HepG2 (cell line): ENCODE measurements around the gene ACAD8. TPM values are rescaled to one million over a fixed set of nuclear protein-coding genes. Genes with fewer than 3 reads are reported as not detected.

Experiments used
- ARID4A ChIP-seq: sonication (generic); formaldehyde crosslinking; IDR thresholded peaks from 2 replicates; pipeline ENCODE4 v1.5.0; 2020; ENCODE audit warnings: mild to moderate bottlenecking, missing genetic modification reagents, borderline replicate concordance
- ATRX ChIP-seq: sonication (generic); formaldehyde crosslinking; IDR thresholded peaks from 2 replicates; pipeline ENCODE4 v1.4.0; 2020; ENCODE audit warnings: missing genetic modification reagents, borderline replicate concordance
- CSRNP1 ChIP-seq: sonication (generic); formaldehyde crosslinking; IDR thresholded peaks from 2 replicates; pipeline ENCODE4 v1.8.1; 2023; ENCODE audit warnings: mild to moderate bottlenecking, missing genetic modification reagents
- DNMT3B ChIP-seq: conservative IDR thresholded peaks from 2 replicates; pipeline ENCODE4 v1.6.1; 2016; ENCODE audit warnings: missing biosample characterization, control low read depth
- HDAC6 ChIP-seq: fragments of 200-600 bp; sonication (generic); IDR thresholded peaks from 2 replicates; pipeline ENCODE4 v1.7.0; 2017; ENCODE audit warnings: mild to moderate bottlenecking, antibody characterized with exemption, low read length, low read depth
- KLF12 ChIP-seq: sonication (generic); formaldehyde crosslinking; IDR thresholded peaks from 2 replicates; pipeline ENCODE4 v1.4.0; 2020; ENCODE audit warnings: missing genetic modification reagents, borderline replicate concordance
- NCOR1 ChIP-seq: fragments of 200-600 bp; sonication (generic); IDR thresholded peaks from 2 replicates; pipeline ENCODE4 v1.7.0; 2017; ENCODE audit warnings: antibody characterized with exemption, low read length, borderline replicate concordance
- NKX3-1 ChIP-seq: sonication (generic); formaldehyde crosslinking; IDR thresholded peaks from 2 replicates; pipeline ENCODE4 v1.5.0; 2020; ENCODE audit warnings: missing genetic modification reagents
- NR2F2 ChIP-seq: IDR thresholded peaks from 2 replicates; pipeline ENCODE4 v1.6.1; 2012; ENCODE audit warnings: low read depth, inconsistent platforms, borderline replicate concordance
- REL ChIP-seq: sonication (generic); formaldehyde crosslinking; conservative IDR thresholded peaks from 2 replicates; pipeline ENCODE4 v1.8.0; 2022; ENCODE audit warnings: mild to moderate bottlenecking, missing genetic modification reagents, moderate library complexity
- RERE ChIP-seq: IDR thresholded peaks from 2 replicates; pipeline ENCODE4 v1.6.1; 2016; ENCODE audit warnings: low read depth, missing genetic modification reagents, missing compliant biosample characterization
- TBP ChIP-seq: sonication (generic); formaldehyde crosslinking; IDR thresholded peaks from 2 replicates; pipeline ENCODE4 v1.5.0; 2020; ENCODE audit warnings: missing genetic modification reagents
- ZNF460 ChIP-seq: sonication (generic); formaldehyde crosslinking; IDR thresholded peaks from 2 replicates; pipeline ENCODE4 v1.5.1; 2020; ENCODE audit warnings: missing genetic modification reagents, mild to moderate bottlenecking, borderline replicate concordance
- ZNF530 ChIP-seq: sonication (generic); formaldehyde crosslinking; IDR thresholded peaks from 2 replicates; pipeline ENCODE4 v1.5.0; 2020; ENCODE audit warnings: low read depth, mild to moderate bottlenecking, missing genetic modification reagents
- ZNF674 ChIP-seq: sonication (generic); formaldehyde crosslinking; IDR thresholded peaks from 2 replicates; pipeline ENCODE4 v1.5.0; 2020; ENCODE audit warnings: low read depth, mild to moderate bottlenecking, missing genetic modification reagents
- ZNF772 ChIP-seq: sonication (generic); formaldehyde crosslinking; IDR thresholded peaks from 2 replicates; pipeline ENCODE4 v1.5.0; 2020; ENCODE audit warnings: mild to moderate bottlenecking, missing genetic modification reagents
- ZNF839 ChIP-seq: sonication (generic); formaldehyde crosslinking; IDR thresholded peaks from 2 replicates; pipeline ENCODE4 v1.4.0; 2020; ENCODE audit warnings: missing genetic modification reagents, mild to moderate bottlenecking, borderline replicate concordance
- polyA plus RNA-seq, 8 experiments: library from polyadenylated mRNA; depleted of rRNA in 3 of 8; stranded (reverse) in 7 of 8; unstranded in 1 of 8; fragments of >200 nt; fragmentation: Illumina TruSeq in 4 of 8; extraction: Trizol in 4 of 8; gene quantifications; 2 replicates each; pipeline versions ENCODE4 v1.2.1 to v1.2.3, GENCODE V29; 2011 to 2016; ENCODE audit warnings: low read depth in 4 of 8, missing spikeins in 1 of 8, mixed read lengths in 1 of 8; ENCODE audit not compliant: insufficient read depth in 1 of 8
- total RNA-seq, 5 experiments: library from RNA; depleted of rRNA; stranded (reverse); fragments of >200 nt; fragmentation: Illumina TruSeq; extraction: Trizol; gene quantifications; 2 replicates each; pipeline ENCODE4 v1.2.3, GENCODE V29; 2016; ENCODE audit warnings: low read depth in 1 of 5

Gene ACAD8
- total and polyA plus RNA-seq, 2 of the 13 experiments (the other 11 are each of a cell fraction or from before 2014, with no cell fraction given): 13.5 to 20.3 TPM

GRCh38 chr11:134223836-134224709 is 29.3 kb upstream of the ACAD8 start, which contains the start of the genes NCAPD3 and VPS26B (continued):
- peak; percentile 32 for TF ChIP-seq ZNF772 (CRISPR knock-in tag)
- no peak for TF ChIP-seq NR2F2
- TF ChIP-seq CSRNP1 (CRISPR knock-in tag): peak; percentile 93
- TF ChIP-seq ZNF460 (CRISPR knock-in tag): no peak
- TF ChIP-seq ZNF674 (CRISPR knock-in tag): no peak
- TF ChIP-seq ATRX: no peak
- TF ChIP-seq ZNF839 (CRISPR knock-in tag): no peak
- peak; percentile 94 for TF ChIP-seq REL
- peak; percentile 92 for TF ChIP-seq ARID4A (CRISPR knock-in tag)
- TF ChIP-seq KLF12 (CRISPR knock-in tag): peak; percentile 80; the same call in 1 of the 2 replicates
- no peak; the same call in 1 of the 2 replicates for TF ChIP-seq NCOR1
- no peak for TF ChIP-seq ZNF530 (CRISPR knock-in tag)
- TF ChIP-seq NKX3-1 (CRISPR knock-in tag): peak; percentile 49; the same call in 1 of the 2 replicates
- TF ChIP-seq RERE (CRISPR knock-in tag): no peak
- no peak for TF ChIP-seq TBP (CRISPR knock-in tag)
- TF ChIP-seq HDAC6: no peak
- TF ChIP-seq DNMT3B (CRISPR knock-in tag): peak; percentile 35; the same call in 1 of the 2 replicates
